Epithelial cell of proximal tubule (primary cell): ENCODE data around the gene POMP. TPM values are rescaled to one million over a fixed set of nuclear protein-coding genes. Genes with fewer than 3 reads are reported as not detected.

ENCODE experiments used
- DNase-seq: peaks from one replicate; pipeline ENCODE4 v3.0.0-alpha.2; 2011; ENCODE audit warnings: low read depth
- H3K4me3 ChIP-seq: 2 replicates; pipeline ENCODE4 v1.5.1; 2011; ENCODE audit warnings: low read depth, mild to moderate bottlenecking, low read length
- total RNA-seq: library from RNA; depleted of rRNA; stranded (reverse); fragments of >200 nt; gene quantifications from 2 replicates; pipeline ENCODE4 v1.2.3, GENCODE V29; 2015
- TF ChIP-seq, protein P1 (sequence below): conservative IDR thresholded peaks from 2 replicates; pipeline ENCODE4 v1.5.1; 2012; ENCODE audit warnings: low read depth, mild to moderate bottlenecking, low read length

The POMP gene
- total RNA-seq, 1 donor from 2014 or later, result 165 TPM

DNA sequence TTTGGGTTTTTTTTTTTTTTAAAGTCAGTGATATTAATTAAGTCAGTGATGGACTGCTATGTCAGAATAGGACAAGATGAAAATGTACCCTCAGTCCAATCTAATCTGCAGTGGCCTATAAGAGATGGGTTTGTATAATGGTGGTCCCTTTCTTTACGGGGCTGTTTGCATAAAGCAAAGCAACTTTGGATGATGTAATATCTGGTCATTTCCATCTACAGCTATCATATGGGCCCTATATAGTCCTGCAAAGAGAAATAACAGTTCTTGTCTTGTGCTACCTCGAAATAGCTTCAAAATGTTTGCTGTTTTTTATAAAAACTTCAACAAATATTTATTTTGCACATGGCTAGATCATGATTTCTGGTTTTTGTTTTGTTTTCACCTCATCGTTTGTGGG is 20.2 kb upstream of the POMP start:
- TF ChIP-seq, protein P1, sequence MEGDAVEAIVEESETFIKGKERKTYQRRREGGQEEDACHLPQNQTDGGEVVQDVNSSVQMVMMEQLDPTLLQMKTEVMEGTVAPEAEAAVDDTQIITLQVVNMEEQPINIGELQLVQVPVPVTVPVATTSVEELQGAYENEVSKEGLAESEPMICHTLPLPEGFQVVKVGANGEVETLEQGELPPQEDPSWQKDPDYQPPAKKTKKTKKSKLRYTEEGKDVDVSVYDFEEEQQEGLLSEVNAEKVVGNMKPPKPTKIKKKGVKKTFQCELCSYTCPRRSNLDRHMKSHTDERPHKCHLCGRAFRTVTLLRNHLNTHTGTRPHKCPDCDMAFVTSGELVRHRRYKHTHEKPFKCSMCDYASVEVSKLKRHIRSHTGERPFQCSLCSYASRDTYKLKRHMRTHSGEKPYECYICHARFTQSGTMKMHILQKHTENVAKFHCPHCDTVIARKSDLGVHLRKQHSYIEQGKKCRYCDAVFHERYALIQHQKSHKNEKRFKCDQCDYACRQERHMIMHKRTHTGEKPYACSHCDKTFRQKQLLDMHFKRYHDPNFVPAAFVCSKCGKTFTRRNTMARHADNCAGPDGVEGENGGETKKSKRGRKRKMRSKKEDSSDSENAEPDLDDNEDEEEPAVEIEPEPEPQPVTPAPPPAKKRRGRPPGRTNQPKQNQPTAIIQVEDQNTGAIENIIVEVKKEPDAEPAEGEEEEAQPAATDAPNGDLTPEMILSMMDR, result no peak
- no peak overlapping the region for H3K4me3 ChIP-seq

DNA sequence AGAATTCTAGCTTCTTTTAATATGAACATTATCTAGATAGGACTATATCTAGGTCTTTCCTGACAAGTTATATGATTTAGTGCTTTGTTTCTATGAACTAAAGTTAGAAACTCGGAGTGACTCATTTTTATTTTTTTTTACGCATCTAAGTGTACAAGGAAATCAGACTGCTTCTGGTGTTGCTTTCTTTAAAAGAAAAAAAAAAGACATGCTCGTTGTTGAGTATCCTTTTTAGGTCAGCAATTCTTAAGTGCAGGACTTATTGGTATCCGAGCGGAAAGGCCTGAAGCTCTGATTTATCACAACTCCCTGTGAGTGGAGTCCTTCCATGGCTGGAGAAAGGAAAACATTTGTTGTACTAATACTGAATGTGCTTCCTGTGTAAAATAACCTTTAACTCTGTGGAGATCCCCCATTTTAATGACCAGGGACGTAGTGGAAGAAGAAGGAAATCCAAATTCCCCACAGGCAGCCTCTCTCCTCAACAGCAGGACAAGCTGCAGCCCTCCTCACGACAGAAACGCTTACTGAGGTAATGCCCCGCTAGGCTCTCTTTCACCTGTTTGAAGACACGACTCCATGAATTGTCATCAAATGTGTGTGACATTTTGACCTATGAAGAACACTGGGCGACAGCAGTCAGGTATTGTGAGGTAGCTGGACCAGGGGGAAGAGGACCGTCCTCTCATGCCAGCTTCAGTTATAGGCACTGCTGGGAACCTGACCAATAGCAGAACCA is 17.9 kb upstream of the POMP start:
- DNase-seq, result no peak
- TF ChIP-seq, protein P1, result no peak
- H3K4me3 ChIP-seq, result no peak overlapping the region

More for the DNA sequence above, 20.2 kb upstream of the POMP start:
- DNase-seq, result no peak

DNA sequence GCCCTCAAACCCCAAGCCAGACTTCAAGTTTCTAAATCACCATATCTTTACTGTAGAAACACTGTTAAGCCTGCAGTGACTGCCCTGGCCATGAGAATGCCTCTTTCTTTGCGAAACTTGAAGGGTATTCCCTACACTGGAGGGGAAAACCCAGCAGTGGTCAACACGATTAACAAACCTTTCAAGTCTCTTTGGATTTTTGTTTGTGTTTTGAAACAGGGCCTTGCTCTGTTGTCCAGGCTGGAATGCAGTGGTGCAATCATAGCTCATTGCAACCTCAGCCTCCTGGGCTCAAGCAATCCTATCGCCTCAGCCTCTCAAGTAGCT is 17.4 kb upstream of the POMP start:
- TF ChIP-seq, protein P1, result no peak
- H3K4me3 ChIP-seq, result no peak overlapping the region
- no peak for DNase-seq

DNA sequence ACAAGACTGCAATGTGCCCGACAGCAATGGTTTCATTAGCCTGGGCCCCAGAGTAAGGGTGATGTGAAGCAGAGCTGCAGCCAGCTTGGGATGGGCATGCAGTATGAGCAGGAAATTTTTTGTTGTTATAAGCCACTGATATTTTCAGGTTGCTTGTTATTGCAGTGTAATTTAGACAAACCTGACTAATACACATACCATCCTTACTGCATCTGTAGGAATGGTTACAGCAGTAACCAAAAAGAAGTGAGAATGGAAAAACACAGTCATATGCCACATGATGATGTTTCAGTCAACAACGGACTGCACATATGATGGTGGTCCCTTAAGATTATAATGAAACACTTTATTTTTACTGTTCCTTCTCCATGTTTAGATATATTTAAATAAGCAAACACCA is 8.6 kb upstream of the POMP start:
- no peak overlapping the region for H3K4me3 ChIP-seq
- no peak for DNase-seq
- TF ChIP-seq, protein P1, result no peak

DNA sequence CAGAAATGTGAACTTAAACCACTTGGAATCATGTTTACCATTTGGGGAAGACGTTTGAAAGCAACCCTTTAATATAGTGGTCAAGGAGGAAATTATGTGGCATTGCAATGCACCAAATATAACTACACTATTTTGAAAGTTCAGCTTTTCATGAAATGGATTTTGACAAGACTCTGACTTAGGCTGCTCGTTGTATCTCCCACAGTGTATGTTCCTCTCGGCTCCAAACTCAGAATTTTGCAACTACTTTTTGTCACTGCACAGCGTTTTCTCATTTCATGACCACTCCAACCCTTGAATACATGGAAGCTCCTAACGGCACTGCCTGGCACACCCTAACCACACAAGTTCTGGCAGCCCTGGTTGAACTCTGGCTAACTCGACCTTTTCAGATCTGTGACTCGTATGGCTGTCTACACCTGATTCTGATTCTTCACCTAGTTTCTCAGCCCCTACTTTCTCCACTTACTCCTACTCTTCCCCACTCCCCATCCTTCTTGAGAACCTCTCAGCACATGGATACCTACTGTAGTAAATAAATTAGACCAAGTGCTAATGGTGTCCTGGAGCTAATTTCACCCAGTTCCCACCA is 7.0 kb upstream of the POMP start:
- TF ChIP-seq, protein P1, result no peak
- no peak overlapping the region for H3K4me3 ChIP-seq
- no peak for DNase-seq

DNA sequence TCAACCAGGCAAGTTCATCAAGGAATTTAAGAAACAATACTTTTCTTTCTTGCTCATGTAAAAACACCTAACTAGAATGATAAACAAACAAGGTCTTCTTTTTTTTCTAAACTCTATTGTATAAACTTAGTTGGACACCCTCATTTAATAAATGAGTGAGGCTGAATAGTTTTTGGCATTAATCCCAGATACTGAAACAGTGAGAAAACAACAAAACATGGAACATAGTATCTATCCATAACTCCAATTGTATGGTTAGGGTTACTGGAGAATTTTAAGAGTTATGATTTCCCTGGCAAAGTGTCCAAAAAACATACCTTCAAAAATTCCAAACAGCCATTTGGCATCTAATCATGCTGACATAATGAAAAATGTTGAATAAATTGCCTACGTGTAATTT is 5.8 kb upstream of the POMP start:
- DNase-seq, result no peak
- TF ChIP-seq, protein P1, result no peak

DNA sequence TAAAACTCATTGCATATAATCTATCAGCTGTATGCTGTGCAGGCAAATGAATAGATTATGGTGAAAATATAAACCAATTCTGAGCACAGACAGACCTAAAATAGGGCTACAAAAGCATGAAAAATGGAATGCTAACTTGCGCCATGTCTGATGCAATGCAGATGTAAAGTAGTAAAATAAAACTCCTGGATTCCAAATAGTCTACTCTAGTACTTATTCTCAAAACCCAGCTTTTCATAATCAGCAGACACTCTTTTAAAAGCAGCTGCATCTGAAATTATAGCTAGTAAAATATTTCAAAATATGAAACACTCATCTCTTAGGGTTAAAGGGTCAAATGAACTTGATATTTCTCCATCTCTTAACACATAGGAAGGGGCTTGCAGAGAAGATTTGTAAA is 4.7 kb upstream of the POMP start:
- TF ChIP-seq, protein P1, result no peak
- no peak overlapping the region for H3K4me3 ChIP-seq

More for the DNA sequence above, 5.8 kb upstream of the POMP start:
- no peak overlapping the region for H3K4me3 ChIP-seq

More for the DNA sequence above, 4.7 kb upstream of the POMP start:
- DNase-seq, result no peak
